Breast epithelium (tissue), 4 donors: ENCODE data around the gene ZNF441. TPM values are rescaled to one million over a fixed set of nuclear protein-coding genes. Genes with fewer than 3 reads are reported as not detected.

ENCODE experiments used
- DNase-seq, 2 donors: peaks; one replicate each; pipeline ENCODE4 v3.0.0-alpha.2; 2019; ENCODE audit warnings: low spot score in 2 of 2
- H3K27ac ChIP-seq, 2 donors: fragments of 200-600 bp; sonication (generic) in 1 of 2; one replicate each; pipeline ENCODE4 v1.5.1; 2016 to 2019; ENCODE audit warnings: mild to moderate bottlenecking in 1 of 2
- H3K27me3 ChIP-seq, 2 donors: fragments of 200-600 bp; sonication (generic) in 1 of 2; one replicate each; pipeline versions ENCODE4 v1.5.1 to v1.6.0; 2017 to 2019; ENCODE audit warnings: control low read depth in 1 of 2, mild to moderate bottlenecking in 1 of 2
- H3K36me3 ChIP-seq: fragments of 200-600 bp; one replicate; pipeline ENCODE4 v1.5.1; 2019
- H3K4me1 ChIP-seq, 2 donors: fragments of 200-600 bp; sonication (generic); one replicate each; pipeline ENCODE4 v1.5.1; 2016 to 2019; ENCODE audit warnings: control low read depth in 1 of 2
- H3K4me3 ChIP-seq, 3 donors: fragments of 200-600 bp; sonication (generic); 1 replicate in 2 of 3; 2 replicates in 1 of 3; pipeline ENCODE4 v1.5.1; 2016 to 2019; ENCODE audit warnings: mild to moderate bottlenecking in 3 of 3, moderate library complexity in 2 of 3
- H3K9me3 ChIP-seq, 2 donors: fragments of 200-600 bp; sonication (generic) in 1 of 2; one replicate each; pipeline ENCODE4 v1.5.1; 2016 to 2019; ENCODE audit warnings: control low read depth in 1 of 2
- POLR2A ChIP-seq: fragments of 450-650 bp; IDR thresholded peaks from one replicate; pipeline ENCODE4 v1.6.1; 2016; ENCODE audit warnings: antibody characterized with exemption, mild to moderate bottlenecking, moderate library complexity
- POLR2AphosphoS5 ChIP-seq, 3 donors: sonication (generic); formaldehyde crosslinking; IDR thresholded peaks; one replicate each; pipeline ENCODE4 v1.6.1; 2017; ENCODE audit warnings: antibody characterized with exemption in 3 of 3
- intact Hi-C: fragments of 100-400 bp; cut with DNase I; formaldehyde crosslinking; loops from one replicate; pipeline ENCODE4 v1.15.1; 2023; ENCODE audit warnings: low total_unique reads
- total RNA-seq, 3 donors: library from RNA; depleted of rRNA; stranded (reverse); fragments of >200 nt; gene quantifications; one replicate each; pipeline ENCODE4 v1.1.0, GENCODE V29; 2016
- TF ChIP-seq, protein P1 (sequence below), 3 donors: fragments of 450-650 bp; IDR thresholded peaks; one replicate each; pipeline ENCODE4 v1.5.1; 2016 to 2017; ENCODE audit warnings: antibody characterized with exemption in 3 of 3, mild to moderate bottlenecking in 3 of 3, moderate library complexity in 3 of 3

Gene ZNF441
- total RNA-seq, 3 donors from 2014 or later = 7.7 to 17.6 (median 10.2) TPM

DNA sequence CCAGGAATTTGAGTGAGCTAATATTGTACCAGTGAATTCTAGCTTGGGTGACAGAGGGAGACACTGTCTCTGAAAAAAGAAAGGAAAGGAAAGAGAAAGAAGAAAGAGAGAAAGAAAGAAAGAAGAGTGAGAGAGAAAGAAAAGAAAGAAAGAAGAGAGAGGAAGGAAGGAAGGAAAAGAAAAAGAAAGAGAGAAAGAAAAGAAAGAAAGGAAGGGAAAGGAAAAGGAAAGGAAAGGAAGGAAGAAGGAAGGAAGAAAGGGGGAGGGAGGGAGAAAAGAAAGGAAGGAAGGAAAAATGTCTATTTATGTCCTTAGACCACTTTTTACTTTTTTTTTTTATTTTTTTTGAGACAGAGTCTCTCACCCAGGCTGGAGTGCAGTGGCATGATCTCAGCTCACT, 26.1 kb downstream of the ZNF441 start:
- TF ChIP-seq, protein P1, sequence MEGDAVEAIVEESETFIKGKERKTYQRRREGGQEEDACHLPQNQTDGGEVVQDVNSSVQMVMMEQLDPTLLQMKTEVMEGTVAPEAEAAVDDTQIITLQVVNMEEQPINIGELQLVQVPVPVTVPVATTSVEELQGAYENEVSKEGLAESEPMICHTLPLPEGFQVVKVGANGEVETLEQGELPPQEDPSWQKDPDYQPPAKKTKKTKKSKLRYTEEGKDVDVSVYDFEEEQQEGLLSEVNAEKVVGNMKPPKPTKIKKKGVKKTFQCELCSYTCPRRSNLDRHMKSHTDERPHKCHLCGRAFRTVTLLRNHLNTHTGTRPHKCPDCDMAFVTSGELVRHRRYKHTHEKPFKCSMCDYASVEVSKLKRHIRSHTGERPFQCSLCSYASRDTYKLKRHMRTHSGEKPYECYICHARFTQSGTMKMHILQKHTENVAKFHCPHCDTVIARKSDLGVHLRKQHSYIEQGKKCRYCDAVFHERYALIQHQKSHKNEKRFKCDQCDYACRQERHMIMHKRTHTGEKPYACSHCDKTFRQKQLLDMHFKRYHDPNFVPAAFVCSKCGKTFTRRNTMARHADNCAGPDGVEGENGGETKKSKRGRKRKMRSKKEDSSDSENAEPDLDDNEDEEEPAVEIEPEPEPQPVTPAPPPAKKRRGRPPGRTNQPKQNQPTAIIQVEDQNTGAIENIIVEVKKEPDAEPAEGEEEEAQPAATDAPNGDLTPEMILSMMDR (IDR thresholded peaks at IDR 0.05) = no peak
- TF ChIP-seq POLR2A (no peak), POLR2AphosphoS5 (IDR thresholded peaks at IDR 0.05) (no peak)
- peaks cover 0 to 5% of the 10 kb centered on the region in 2 donors for H3K4me1 ChIP-seq
- no peak for DNase-seq
- H3K4me3 ChIP-seq = no peak overlapping the region
- H3K27ac ChIP-seq = no peak overlapping the region
- peaks cover 17 to 27% of the 10 kb centered on the region in 2 donors for H3K9me3 ChIP-seq
- no peaks in the 10 kb centered on the region for H3K27me3 ChIP-seq
- H3K36me3 ChIP-seq = no peaks in the 10 kb centered on the region
- intact Hi-C loops = no loop called here

DNA sequence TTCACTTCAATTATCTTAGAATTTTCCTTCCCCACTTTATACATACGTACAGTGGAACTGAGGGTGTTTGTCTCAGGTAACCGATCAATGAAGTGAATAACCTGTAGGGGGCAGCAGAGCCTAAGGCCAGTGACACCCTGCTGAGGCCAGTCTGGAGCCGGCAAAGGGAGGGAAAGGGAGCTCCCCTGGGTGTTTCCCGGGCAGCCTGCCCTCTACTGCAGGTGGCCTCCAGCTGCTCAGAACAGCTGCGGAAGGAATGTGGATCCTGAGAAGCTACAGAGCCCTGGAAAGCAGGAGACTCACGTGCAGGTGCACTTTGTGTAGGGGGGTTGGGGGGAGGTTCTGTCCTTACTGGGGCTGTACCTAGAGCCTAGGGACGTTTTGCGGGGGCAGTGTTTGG, 30.7 kb downstream of the ZNF441 start:
- Histone ChIP-seq H3K4me1 (peaks cover 0 to 5% of the 10 kb centered on the region in 2 donors), H3K9me3 (no peaks in the 10 kb centered on the region), H3K36me3 (no peaks in the 10 kb centered on the region), H3K27me3 (no peaks in the 10 kb centered on the region), H3K4me3 (peak overlapping the region in 2 of 3 donors; percentile 72 to 73), H3K27ac (peak overlapping the region in 1 of 2 donors; percentile 11)
- TF ChIP-seq, protein P1 (IDR thresholded peaks at IDR 0.05) = peak; percentile 84 to 90 (median 86)
- TF ChIP-seq POLR2AphosphoS5 (IDR thresholded peaks at IDR 0.05) (peak in 2 of 3 donors; percentile 33 to 61), POLR2A (no peak)
- intact Hi-C loops = no loop called here
- DNase-seq = peak; percentile 83 to 85

GRCh38 chr19:11798391-11799330, 31.9 kb downstream of the ZNF441 start, which contains the start of gene ZNF491:
Gene ZNF491 (plus strand): TSS chr19:11798523. CDS start chr19:11805954, 7,431 bp downstream.
- no peak for TF ChIP-seq POLR2A
- TF ChIP-seq POLR2AphosphoS5 (IDR thresholded peaks at IDR 0.05) = peak in 1 of 3 donors; percentile 21
- H3K4me1 ChIP-seq = peaks cover 0 to 5% of the 10 kb centered on the region in 2 donors
- H3K27me3 ChIP-seq = no peaks in the 10 kb centered on the region

GRCh38 chr19:11806354-11807098, 39.7 kb downstream of the ZNF441 start:
- intact Hi-C loops = no loop called here
- no peak for DNase-seq
- Histone ChIP-seq H3K27ac (no peak overlapping the region), H3K4me3 (no peak overlapping the region), H3K36me3 (no peaks in the 10 kb centered on the region), H3K9me3 (peaks cover 19 to 26% of the 10 kb centered on the region in 2 donors), H3K27me3 (no peaks in the 10 kb centered on the region), H3K4me1 (no peaks in the 10 kb centered on the region)
- TF ChIP-seq, protein P1 (IDR thresholded peaks at IDR 0.05) = no peak
- TF ChIP-seq POLR2AphosphoS5 (IDR thresholded peaks at IDR 0.05) (no peak), POLR2A (no peak)

More at GRCh38 chr19:11798391-11799330, 31.9 kb downstream of the ZNF441 start, which contains the start of gene ZNF491:
- intact Hi-C loops = no loop called here
- peak within 1 kb of the TSS; percentile 80 to 84 for H3K27ac ChIP-seq
- H3K36me3 ChIP-seq = no peaks in the 10 kb centered on the region
- H3K9me3 ChIP-seq = no peaks in the 10 kb centered on the region
- H3K4me3 ChIP-seq = peak within 1 kb of the TSS; percentile 59 to 73 (median 72)
- DNase-seq = peak; percentile 82 to 88

DNA sequence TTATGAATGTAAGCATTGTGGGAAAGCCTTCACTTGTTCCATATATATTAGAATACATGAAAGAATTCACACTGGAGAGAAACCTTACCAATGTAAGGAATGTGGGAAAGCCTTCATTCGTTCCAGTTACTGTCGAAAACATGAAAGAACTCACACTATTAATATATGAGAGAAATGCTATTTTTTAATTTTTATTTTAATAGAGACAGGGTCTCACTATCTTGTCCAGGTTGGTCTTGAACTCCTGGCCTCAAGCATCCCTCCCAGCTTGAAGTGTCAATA, 40.2 kb downstream of the ZNF441 start:
- TF ChIP-seq, protein P1 (IDR thresholded peaks at IDR 0.05) = no peak
- TF ChIP-seq POLR2AphosphoS5 (IDR thresholded peaks at IDR 0.05) (no peak), POLR2A (no peak)
- no peaks in the 10 kb centered on the region for H3K4me1 ChIP-seq
- H3K27ac ChIP-seq = no peak overlapping the region
- intact Hi-C loops = no loop called here
- no peaks in the 10 kb centered on the region for H3K27me3 ChIP-seq
- no peak overlapping the region for H3K4me3 ChIP-seq
- no peaks in the 10 kb centered on the region for H3K36me3 ChIP-seq
- no peak for DNase-seq
- H3K9me3 ChIP-seq = peaks cover 19 to 26% of the 10 kb centered on the region in 2 donors
